NCI-H1436 (cell line): ENCODE data around the gene C19orf85.
"Not testable (repeated sequence)": the region's sequence is repeated elsewhere in the genome, so short reads cannot be mapped to it uniquely, and the experiment has no call there.

Experiments used
- DNase-seq: peaks from one replicate; lab custom pipeline; 2025; lab: John Stamatoyannopoulos, UW

C19orf85 gene

GRCh38 chr19:55464662-55465054 lies at the start of gene C19orf85:
C19orf85 (minus strand) TSS chr19:55464751; CDS start chr19:55464554, 197 bp downstream.
- DNase-seq = peak; percentile 39

GRCh38 chr19:55508120-55508519 lies 43.6 kb upstream of the C19orf85 start:
- no peak for DNase-seq

GRCh38 chr19:55504981-55505380 lies 40.4 kb upstream of the C19orf85 start:
- no peak for DNase-seq

- DNase-seq = no peak
Measured at GRCh38 chr19:55504252-55504603, 39.7 kb upstream of the C19orf85 start.

- peak; percentile 76 for DNase-seq
Measured at GRCh38 chr19:55503502-55504251, 39.1 kb upstream of the C19orf85 start.

- DNase-seq = no peak
Measured at GRCh38 chr19:55503157-55503501, 38.6 kb upstream of the C19orf85 start.

GRCh38 chr19:55502197-55502952 lies 37.8 kb upstream of the C19orf85 start:
- no peak for DNase-seq

GRCh38 chr19:55500368-55500952 lies 35.9 kb upstream of the C19orf85 start:
- no peak for DNase-seq

GRCh38 chr19:55498246-55498840 lies 33.8 kb upstream of the C19orf85 start:
- DNase-seq = no peak

- DNase-seq = no peak
Measured at GRCh38 chr19:55497763-55498162, 33.2 kb upstream of the C19orf85 start.

GRCh38 chr19:55496820-55497219 lies 32.3 kb upstream of the C19orf85 start:
- not testable (repeated sequence) for DNase-seq

GRCh38 chr19:55495646-55496349 lies 31.2 kb upstream of the C19orf85 start:
- no peak for DNase-seq

- no peak for DNase-seq
Measured at GRCh38 chr19:55494172-55494761, 29.7 kb upstream of the C19orf85 start.

- DNase-seq = no peak
Measured at GRCh38 chr19:55493645-55494171, 29.2 kb upstream of the C19orf85 start.

- no peak for DNase-seq
Measured at GRCh38 chr19:55493052-55493644, 28.6 kb upstream of the C19orf85 start.

GRCh38 chr19:55492362-55492944 lies 27.9 kb upstream of the C19orf85 start:
- DNase-seq = peak; percentile 53

- no peak for DNase-seq
Measured at GRCh38 chr19:55491546-55492360, 27.2 kb upstream of the C19orf85 start.

GRCh38 chr19:55490478-55491432 lies 26.2 kb upstream of the C19orf85 start:
- DNase-seq = no peak
